Fibroblast of lung (primary cell): ENCODE measurements around the gene PNMA3. TPM values are rescaled to one million over a fixed set of nuclear protein-coding genes. Genes with fewer than 3 reads are reported as not detected.
"Not testable (repeated sequence)": the region's sequence is repeated elsewhere in the genome, so short reads cannot be mapped to it uniquely, and the experiment has no call there.

Source experiments
- DNase-seq, 2 donors: peaks; one replicate each; pipeline versions ENCODE4 v3.0.0 to v3.0.0-alpha.2; 2010; ENCODE audit warnings: low read depth in 2 of 2
- H2AFZ ChIP-seq: 2 replicates; pipeline ENCODE4 v1.5.1; 2012; ENCODE audit warnings: low read length, control low read depth, inconsistent platforms
- H3K27ac ChIP-seq: 2 replicates; pipeline ENCODE4 v1.5.1; 2011; ENCODE audit warnings: low read length, control low read depth; ENCODE audit not compliant: insufficient read depth
- H3K27me3 ChIP-seq: 2 replicates; pipeline ENCODE4 v1.5.1; 2011; ENCODE audit warnings: mild to moderate bottlenecking, low read length; ENCODE audit not compliant: control insufficient read depth, insufficient read depth
- H3K36me3 ChIP-seq: 2 replicates; pipeline ENCODE4 v1.5.1; 2011; ENCODE audit warnings: low read length; ENCODE audit not compliant: control insufficient read depth, insufficient read depth
- H3K4me1 ChIP-seq: 2 replicates; pipeline ENCODE4 v1.5.1; 2011; ENCODE audit warnings: low read length; ENCODE audit not compliant: control insufficient read depth, insufficient read depth; ENCODE audit errors: extremely low read depth
- H3K4me2 ChIP-seq: 2 replicates; pipeline ENCODE4 v1.5.1; 2011; ENCODE audit warnings: low read length, control low read depth; ENCODE audit not compliant: insufficient read depth; ENCODE audit errors: extremely low read depth
- H3K4me3 ChIP-seq, 4 experiments: fragments of 200-600 bp in 1 of 4; sonication (generic) in 1 of 4; replicated peaks in 1 of 4; 2 replicates each; pipeline ENCODE4 v1.5.1; 2011 to 2016; ENCODE audit warnings: low read length in 4 of 4, low read depth in 3 of 4, mild to moderate bottlenecking in 3 of 4, control low read depth in 2 of 4, inconsistent platforms in 1 of 4, mixed read lengths in 1 of 4; ENCODE audit not compliant: insufficient read depth in 1 of 4; ENCODE audit errors: control extremely low read depth in 1 of 4
- H3K79me2 ChIP-seq: 2 replicates; pipeline ENCODE4 v1.5.1; 2012; ENCODE audit warnings: mild to moderate bottlenecking, low read length, inconsistent platforms; ENCODE audit not compliant: control insufficient read depth, insufficient read depth
- H3K9ac ChIP-seq: 2 replicates; pipeline ENCODE4 v1.5.1; 2011; ENCODE audit warnings: mild to moderate bottlenecking, low read length, control low read depth; ENCODE audit not compliant: insufficient read depth
- H3K9me3 ChIP-seq: 2 replicates; pipeline ENCODE4 v1.5.1; 2012; ENCODE audit warnings: low read depth, low read length; ENCODE audit not compliant: control insufficient read depth, insufficient read depth
- H4K20me1 ChIP-seq: 2 replicates; pipeline ENCODE4 v1.5.1; 2011; ENCODE audit warnings: low read length; ENCODE audit not compliant: control insufficient read depth, insufficient read depth; ENCODE audit errors: extremely low read depth
- CTCF ChIP-seq, 2 donors: IDR thresholded peaks in 1 of 2; conservative IDR thresholded peaks in 1 of 2; 1 replicate in 1 of 2; 2 replicates in 1 of 2; pipeline ENCODE4 v1.5.1; 2011 to 2012; ENCODE audit warnings: low read length in 2 of 2, control low read depth in 1 of 2, inconsistent platforms in 1 of 2, low read depth in 1 of 2, mild to moderate bottlenecking in 1 of 2
- EZH2 ChIP-seq: IDR thresholded peaks from 2 replicates; pipeline ENCODE4 v1.5.1; 2012; ENCODE audit warnings: low read length, control low read depth, mild to moderate bottlenecking; ENCODE audit errors: missing control alignments
- polyA plus RNA-seq, 2 donors: library from polyadenylated mRNA; depleted of rRNA in 1 of 2; stranded (reverse) in 1 of 2; unstranded in 1 of 2; fragments of >200 nt; gene quantifications; 2 replicates each; pipeline ENCODE4 v1.2.1, GENCODE V29; 2011 to 2012; ENCODE audit warnings: missing spikeins in 1 of 2
- total RNA-seq: library from RNA; depleted of rRNA; stranded (reverse); fragments of >200 nt; gene quantifications from 2 replicates; pipeline ENCODE4 v1.2.1, GENCODE V29; 2014

Gene PNMA3
- total and polyA plus RNA-seq, 2 donors (not counting 1 experiment from before 2014, with no cell fraction given): 0.03 to 0.33 TPM

GRCh38 chrX:153065389-153065788 is 9.1 kb downstream of the PNMA3 start:
- H3K4me1 ChIP-seq: no peaks in the 10 kb centered on the region
- no peaks in the 10 kb centered on the region for H3K36me3 ChIP-seq
- H2AFZ ChIP-seq: no peak overlapping the region
- H3K9me3 ChIP-seq: no peaks in the 10 kb centered on the region
- H4K20me1 ChIP-seq: no peaks in the 10 kb centered on the region
- no peak overlapping the region for H3K27ac ChIP-seq
- H3K27me3 ChIP-seq: no peaks in the 10 kb centered on the region
- H3K9ac ChIP-seq: no peak overlapping the region
- H3K79me2 ChIP-seq: no peaks in the 10 kb centered on the region
- H3K4me2 ChIP-seq: no peak overlapping the region
- TF ChIP-seq CTCF (conservative IDR thresholded peaks at IDR 0.05 in 1 of 2, IDR thresholded peaks at IDR 0.05 in 1 of 2; ENCODE audit: low read depth in 1 of 2, low read length in 2 of 2) (no peak), EZH2 (no peak)
- H3K4me3 ChIP-seq: no peak overlapping the region
- no peak for DNase-seq

GRCh38 chrX:153066402-153066801 is 10.1 kb downstream of the PNMA3 start:
- H3K27me3 ChIP-seq, H3K4me1 ChIP-seq, DNase-seq, H3K4me2 ChIP-seq, H3K36me3 ChIP-seq, H3K4me3 ChIP-seq, H3K79me2 ChIP-seq, H4K20me1 ChIP-seq, H2AFZ ChIP-seq, H3K9me3 ChIP-seq, H3K9ac ChIP-seq, H3K27ac ChIP-seq: not testable (repeated sequence)

GRCh38 chrX:153071909-153072583 is 15.8 kb downstream of the PNMA3 start, which contains the start of gene PNMA6A:
TSS of gene PNMA6A (plus strand) at chrX:153072454. CDS start at chrX:153073063, 609 bp downstream.
- not testable (repeated sequence) for DNase-seq, H3K79me2 ChIP-seq, H4K20me1 ChIP-seq, H3K27me3 ChIP-seq, H3K27ac ChIP-seq, H3K4me1 ChIP-seq, H3K36me3 ChIP-seq, H3K9ac ChIP-seq, H2AFZ ChIP-seq, H3K4me2 ChIP-seq, H3K9me3 ChIP-seq, H3K4me3 ChIP-seq

- not testable (repeated sequence) for H3K9me3 ChIP-seq, H3K36me3 ChIP-seq, H3K4me3 ChIP-seq, H2AFZ ChIP-seq, H3K4me1 ChIP-seq, H4K20me1 ChIP-seq, DNase-seq, H3K9ac ChIP-seq, H3K79me2 ChIP-seq, H3K27me3 ChIP-seq, H3K4me2 ChIP-seq, H3K27ac ChIP-seq
Observed at GRCh38 chrX:153073331-153073730, 17.1 kb downstream of the PNMA3 start.
